Endothelial cell (in vitro differentiated cells): ENCODE data around the gene OR13C5. TPM values are rescaled to one million over a fixed set of nuclear protein-coding genes. Genes with fewer than 3 reads are reported as not detected.

Source experiments
- DNase-seq: peaks from one replicate; pipeline ENCODE4 v3.0.0; 2021; ENCODE audit warnings: low spot score
- H3K27ac Mint-ChIP-seq: one replicate; pipeline ENCODE4 v1.8.0; 2021; ENCODE audit warnings: mixed read lengths, inconsistent platforms; ENCODE audit not compliant: unreplicated experiment
- H3K27me3 Mint-ChIP-seq: one replicate; pipeline ENCODE4 v1.8.0; 2021; ENCODE audit warnings: mild to moderate bottlenecking, moderate library complexity, mixed read lengths, inconsistent platforms; ENCODE audit not compliant: unreplicated experiment
- H3K36me3 Mint-ChIP-seq: one replicate; pipeline ENCODE4 v1.8.0; 2021; ENCODE audit warnings: mild to moderate bottlenecking, low read depth, mixed read lengths, inconsistent platforms; ENCODE audit not compliant: unreplicated experiment
- H3K4me1 Mint-ChIP-seq: one replicate; pipeline ENCODE4 v1.8.0; 2021; ENCODE audit warnings: mild to moderate bottlenecking, mixed read lengths, inconsistent platforms; ENCODE audit not compliant: unreplicated experiment
- H3K4me3 Mint-ChIP-seq: one replicate; pipeline ENCODE4 v1.8.0; 2021; ENCODE audit warnings: mild to moderate bottlenecking, mixed read lengths, inconsistent platforms; ENCODE audit not compliant: unreplicated experiment
- H3K9me3 Mint-ChIP-seq: one replicate; pipeline ENCODE4 v1.8.0; 2021; ENCODE audit warnings: mixed read lengths, inconsistent platforms; ENCODE audit not compliant: unreplicated experiment
- total RNA-seq: library from RNA; stranded (reverse); fragmentation: NEBNext Ultra II Directional; extraction: Animal tissue kit (Norgen Biotek cat#: 25700); gene quantifications from one replicate; pipeline ENCODE4 v1.2.1, GENCODE V29; 2021; ENCODE audit not compliant: unreplicated experiment
- TF ChIP-seq, protein P1 (sequence below): fragments of 200-600 bp; sonication (generic); IDR thresholded peaks from one replicate; pipeline ENCODE4 v1.5.0; 2021; ENCODE audit warnings: antibody characterized with exemption; ENCODE audit not compliant: unreplicated experiment

OR13C5 gene
- total RNA-seq, 1 donor from 2014 or later = not detected

DNA sequence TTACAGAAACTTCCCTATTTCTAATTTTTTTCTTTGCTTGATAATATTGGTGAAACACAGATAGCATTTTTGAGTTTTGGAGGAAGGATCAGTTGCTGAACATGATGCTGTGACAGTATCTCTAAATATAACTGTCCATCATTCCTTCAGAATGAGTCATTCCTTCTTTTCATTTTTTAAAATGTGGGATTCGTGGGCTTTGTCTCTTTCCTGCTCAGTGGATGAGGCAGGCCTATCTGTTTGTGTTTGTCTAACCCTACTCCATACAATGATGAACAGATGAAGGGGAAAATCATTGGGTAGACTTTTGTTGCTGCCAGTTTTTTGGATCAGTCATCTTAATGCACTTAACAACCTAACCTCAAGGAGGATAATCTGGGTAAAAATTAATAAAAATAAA is 46.0 kb downstream of the OR13C5 start:
- no peaks in the 10 kb centered on the region for H3K9me3 Mint-ChIP-seq
- TF ChIP-seq, protein P1, sequence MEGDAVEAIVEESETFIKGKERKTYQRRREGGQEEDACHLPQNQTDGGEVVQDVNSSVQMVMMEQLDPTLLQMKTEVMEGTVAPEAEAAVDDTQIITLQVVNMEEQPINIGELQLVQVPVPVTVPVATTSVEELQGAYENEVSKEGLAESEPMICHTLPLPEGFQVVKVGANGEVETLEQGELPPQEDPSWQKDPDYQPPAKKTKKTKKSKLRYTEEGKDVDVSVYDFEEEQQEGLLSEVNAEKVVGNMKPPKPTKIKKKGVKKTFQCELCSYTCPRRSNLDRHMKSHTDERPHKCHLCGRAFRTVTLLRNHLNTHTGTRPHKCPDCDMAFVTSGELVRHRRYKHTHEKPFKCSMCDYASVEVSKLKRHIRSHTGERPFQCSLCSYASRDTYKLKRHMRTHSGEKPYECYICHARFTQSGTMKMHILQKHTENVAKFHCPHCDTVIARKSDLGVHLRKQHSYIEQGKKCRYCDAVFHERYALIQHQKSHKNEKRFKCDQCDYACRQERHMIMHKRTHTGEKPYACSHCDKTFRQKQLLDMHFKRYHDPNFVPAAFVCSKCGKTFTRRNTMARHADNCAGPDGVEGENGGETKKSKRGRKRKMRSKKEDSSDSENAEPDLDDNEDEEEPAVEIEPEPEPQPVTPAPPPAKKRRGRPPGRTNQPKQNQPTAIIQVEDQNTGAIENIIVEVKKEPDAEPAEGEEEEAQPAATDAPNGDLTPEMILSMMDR = no peak
- H3K36me3 Mint-ChIP-seq = no peaks in the 10 kb centered on the region
- no peaks in the 10 kb centered on the region for H3K4me1 Mint-ChIP-seq
- no peak for DNase-seq
- H3K27ac Mint-ChIP-seq = no peak overlapping the region
- H3K4me3 Mint-ChIP-seq = no peak overlapping the region
- H3K27me3 Mint-ChIP-seq = peaks cover 2% of the 10 kb centered on the region

Other genes starting within 250 kb of the OR13C5 start
- not detected for gene OR13F1, start 95.2 kb downstream of the OR13C5 start, total RNA-seq
- gene OR13C4, start 72.2 kb downstream of the OR13C5 start, total RNA-seq = not detected
- not detected for gene OR13C3, start 62.6 kb downstream of the OR13C5 start, total RNA-seq
- gene OR13C8, start 30.2 kb downstream of the OR13C5 start, total RNA-seq = not detected
- not detected for gene OR13C2, start 6.2 kb upstream of the OR13C5 start, total RNA-seq
- not detected for gene OR13C9, start 18.8 kb upstream of the OR13C5 start, total RNA-seq
- not detected for gene OR13D1, start 95.1 kb upstream of the OR13C5 start, total RNA-seq
- 25.1 TPM for gene NIPSNAP3A, start 148.3 kb upstream of the OR13C5 start, total RNA-seq
- gene NIPSNAP3B, start 164.7 kb upstream of the OR13C5 start, total RNA-seq = 2.3 TPM